Activated naive CD8-positive, alpha-beta T cell treated with anti-CD3 and anti-CD28 coated beads, Interleukin-2, amount 50 U/mL, for 16 hours (primary cell): ENCODE data around the gene CACNA2D4.

Source experiments
- DNase-seq: peaks from one replicate; pipeline ENCODE4 v3.0.0-alpha.2; 2020; ENCODE audit warnings: low read depth, low spot score

CACNA2D4 gene

GRCh38 chr12:1886396-1887008 is 31.9 kb downstream of the CACNA2D4 start:
- DNase-seq, result no peak

- no peak for DNase-seq
These were observed 32.7 kb downstream of the CACNA2D4 start for GRCh38 chr12:1885599-1886245.

GRCh38 chr12:1885082-1885596 is 33.3 kb downstream of the CACNA2D4 start:
- DNase-seq, result no peak

GRCh38 chr12:1884651-1885050 is 33.8 kb downstream of the CACNA2D4 start:
- no peak for DNase-seq

DNA sequence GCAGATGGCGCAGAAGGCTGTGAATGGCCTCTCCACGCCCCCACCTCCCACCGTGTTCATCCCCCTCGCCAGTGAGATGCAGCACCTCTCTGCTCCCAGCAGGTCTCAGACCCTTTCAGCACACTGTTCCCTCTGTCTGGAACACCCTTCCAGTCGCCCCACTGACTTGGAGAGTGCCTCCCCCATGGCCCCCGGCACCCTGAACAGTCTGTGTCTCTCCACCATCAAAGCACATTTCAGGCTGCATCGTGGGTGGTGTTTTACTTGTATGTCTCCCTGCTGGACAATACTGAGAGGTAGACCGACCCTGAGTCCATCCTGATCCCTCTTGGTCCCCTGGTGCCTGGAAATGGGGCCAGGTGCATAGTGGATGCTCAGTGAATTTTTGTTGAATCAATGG is 34.9 kb downstream of the CACNA2D4 start:
- no peak for DNase-seq

DNA sequence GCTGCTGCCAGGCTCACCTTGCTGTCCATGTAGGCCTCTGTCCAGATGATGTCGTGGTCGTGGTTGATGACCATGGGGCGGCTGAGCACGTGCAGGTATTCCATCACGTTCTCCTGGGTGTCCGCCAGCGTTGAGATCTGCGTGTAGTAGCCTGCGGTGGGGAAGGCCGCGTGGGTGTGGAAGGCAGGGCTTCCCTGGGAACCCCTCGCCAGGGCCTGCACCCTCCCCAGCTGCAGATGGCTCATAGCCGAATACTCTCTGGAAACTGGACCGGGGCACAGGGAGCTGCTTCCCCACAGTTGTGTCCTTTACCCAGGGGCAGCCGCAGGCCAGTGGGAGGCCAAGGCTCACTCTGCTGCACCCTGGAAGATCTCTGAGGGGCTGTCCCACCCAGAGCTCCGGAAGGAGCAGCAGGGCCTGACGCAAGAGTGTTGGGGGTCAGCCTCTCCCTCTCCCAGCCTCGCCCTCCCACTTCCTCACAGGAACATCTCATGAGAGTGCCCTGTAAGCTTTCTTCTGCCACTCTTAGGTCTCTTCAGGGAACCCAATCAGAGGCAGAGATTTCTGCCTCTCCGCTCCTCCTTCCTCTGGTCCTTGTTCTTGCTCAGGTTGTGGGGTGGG is 35.5 kb downstream of the CACNA2D4 start:
- DNase-seq, result no peak

- no peak for DNase-seq
These were observed 36.0 kb downstream of the CACNA2D4 start for GRCh38 chr12:1882405-1882804.

- no peak for DNase-seq
These were observed 36.5 kb downstream of the CACNA2D4 start for GRCh38 chr12:1881936-1882335.

GRCh38 chr12:1881301-1881700 is 37.2 kb downstream of the CACNA2D4 start:
- no peak for DNase-seq

- DNase-seq, result no peak
These were observed 37.6 kb downstream of the CACNA2D4 start for GRCh38 chr12:1880876-1881275.

DNA sequence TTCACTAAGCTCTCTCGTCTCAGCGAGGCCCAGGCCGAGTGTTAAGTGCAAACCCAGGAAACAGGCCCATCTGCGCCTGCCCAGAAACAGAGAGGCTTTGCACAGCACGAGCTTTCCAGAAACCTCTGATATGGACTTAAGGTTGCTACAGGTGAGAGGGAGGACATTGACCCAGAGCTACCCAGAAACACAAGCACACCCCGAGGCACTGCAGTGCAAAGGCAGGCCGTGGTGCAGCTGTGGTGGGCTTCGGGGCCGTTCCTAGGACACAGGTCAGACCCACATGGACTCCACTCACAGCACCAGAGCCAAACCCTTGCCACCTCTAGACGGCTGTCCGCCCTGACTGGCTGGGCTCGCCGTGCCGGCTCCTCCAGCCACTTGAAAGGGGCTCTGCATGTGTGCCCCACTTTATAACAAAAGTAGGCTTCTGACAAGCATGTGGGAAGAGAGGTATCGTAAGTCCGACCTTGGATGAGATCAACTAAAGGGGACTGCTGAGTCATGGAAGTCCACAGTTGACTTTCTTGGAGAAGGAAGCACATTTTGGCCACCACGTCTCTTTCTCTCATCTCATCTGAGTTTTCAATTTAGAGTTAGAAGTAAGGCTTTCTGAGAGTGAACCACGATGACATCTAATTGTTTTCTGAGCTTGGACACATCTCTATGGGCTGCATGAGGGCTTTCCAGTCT is 38.2 kb downstream of the CACNA2D4 start:
- DNase-seq, result no peak

DNA sequence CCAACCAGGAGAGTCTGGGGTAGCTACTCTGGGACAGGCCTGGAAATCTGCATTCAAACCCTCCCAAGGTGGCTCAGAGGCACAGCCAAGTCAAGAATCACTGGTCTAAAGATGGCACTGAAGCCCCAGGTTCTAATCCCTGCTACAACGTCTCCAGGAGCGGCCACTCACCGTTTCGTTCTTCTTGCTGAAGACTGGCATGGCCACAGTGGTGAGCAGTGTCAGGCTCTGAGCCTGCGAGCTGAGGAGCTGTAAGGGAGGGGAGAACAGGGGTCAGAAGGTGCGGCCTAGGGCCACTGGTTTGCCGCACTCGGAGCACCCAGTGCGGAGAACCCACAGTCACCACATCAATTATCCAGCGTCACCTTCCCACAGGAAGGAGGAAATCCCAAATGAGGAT is 38.8 kb downstream of the CACNA2D4 start:
- DNase-seq, result no peak

DNA sequence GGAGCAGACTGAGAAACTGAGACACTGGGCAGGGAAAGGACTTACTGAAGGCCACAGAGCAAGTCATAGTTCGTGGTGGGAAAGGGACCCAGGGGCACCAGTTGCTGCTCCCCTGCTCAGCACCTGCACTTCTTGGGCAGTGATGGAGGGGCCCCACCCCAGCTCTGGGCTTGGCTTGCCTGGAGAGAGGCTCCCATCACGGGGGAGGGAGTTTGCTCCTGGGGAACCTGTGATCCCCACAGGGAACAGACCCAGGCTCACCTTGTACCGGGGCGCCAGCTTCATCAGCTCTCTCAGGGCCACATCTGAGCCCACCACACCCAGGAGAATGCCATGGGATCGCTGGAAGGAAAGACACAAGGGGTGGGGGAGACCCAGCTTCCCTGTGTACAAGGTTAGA is 39.8 kb downstream of the CACNA2D4 start:
- DNase-seq, result no peak

GRCh38 chr12:1878214-1878613 is 40.2 kb downstream of the CACNA2D4 start:
- DNase-seq, result no peak

DNA sequence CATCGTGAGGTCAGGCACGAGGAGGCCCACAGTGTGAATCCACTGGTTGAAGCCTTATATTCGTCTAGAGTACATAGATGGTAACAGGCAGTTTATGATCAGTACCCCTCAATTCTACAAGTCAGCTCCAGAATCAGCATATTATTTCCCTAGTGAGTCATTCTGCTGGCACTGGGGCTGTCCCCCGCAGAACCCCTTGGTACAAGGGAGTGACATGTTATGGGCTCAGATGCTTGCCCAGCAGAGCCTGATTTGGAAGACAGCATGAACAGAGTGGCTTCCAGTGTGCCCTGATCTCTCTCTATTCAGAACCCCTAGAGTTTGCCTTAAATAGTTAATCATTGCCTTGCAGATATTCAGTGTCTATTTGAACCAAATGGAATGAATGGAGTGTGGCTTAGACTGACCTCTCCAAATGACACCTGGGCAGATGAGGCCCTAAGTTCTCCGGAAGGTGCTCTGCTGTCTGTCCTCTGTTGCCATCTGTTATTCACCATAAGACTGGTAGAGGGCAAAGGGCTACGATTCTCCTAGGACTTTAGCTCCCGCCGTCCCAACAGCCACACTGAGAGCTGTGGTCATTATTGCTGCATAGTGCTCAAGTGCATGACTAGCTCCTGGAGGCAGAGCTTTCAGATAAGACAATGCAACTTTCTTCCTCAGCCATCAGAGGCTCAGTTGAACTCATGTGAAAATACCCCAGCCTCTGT is 41.1 kb downstream of the CACNA2D4 start:
- DNase-seq, result no peak

GRCh38 chr12:1876086-1876485 is 42.4 kb downstream of the CACNA2D4 start:
- no peak for DNase-seq

DNA sequence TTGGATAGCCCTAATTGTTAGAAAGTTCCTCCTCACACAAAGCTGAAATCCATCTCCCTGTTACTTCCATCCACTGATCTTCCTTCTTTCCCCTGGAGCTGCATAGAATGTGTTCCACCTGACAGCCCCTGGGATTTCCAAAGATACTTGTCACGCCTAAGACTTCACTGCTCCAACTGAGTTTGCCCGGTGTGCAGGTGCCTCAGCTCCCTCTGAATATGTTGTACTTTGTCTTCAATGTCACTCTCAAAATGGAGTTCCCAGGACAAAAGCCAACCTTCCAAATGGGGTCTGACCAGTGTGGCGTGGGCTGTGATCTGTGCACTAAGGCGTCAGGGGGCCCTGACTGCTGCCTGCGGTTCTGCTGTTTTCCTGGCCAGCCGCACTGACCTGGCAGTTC is 42.8 kb downstream of the CACNA2D4 start:
- DNase-seq, result no peak

DNA sequence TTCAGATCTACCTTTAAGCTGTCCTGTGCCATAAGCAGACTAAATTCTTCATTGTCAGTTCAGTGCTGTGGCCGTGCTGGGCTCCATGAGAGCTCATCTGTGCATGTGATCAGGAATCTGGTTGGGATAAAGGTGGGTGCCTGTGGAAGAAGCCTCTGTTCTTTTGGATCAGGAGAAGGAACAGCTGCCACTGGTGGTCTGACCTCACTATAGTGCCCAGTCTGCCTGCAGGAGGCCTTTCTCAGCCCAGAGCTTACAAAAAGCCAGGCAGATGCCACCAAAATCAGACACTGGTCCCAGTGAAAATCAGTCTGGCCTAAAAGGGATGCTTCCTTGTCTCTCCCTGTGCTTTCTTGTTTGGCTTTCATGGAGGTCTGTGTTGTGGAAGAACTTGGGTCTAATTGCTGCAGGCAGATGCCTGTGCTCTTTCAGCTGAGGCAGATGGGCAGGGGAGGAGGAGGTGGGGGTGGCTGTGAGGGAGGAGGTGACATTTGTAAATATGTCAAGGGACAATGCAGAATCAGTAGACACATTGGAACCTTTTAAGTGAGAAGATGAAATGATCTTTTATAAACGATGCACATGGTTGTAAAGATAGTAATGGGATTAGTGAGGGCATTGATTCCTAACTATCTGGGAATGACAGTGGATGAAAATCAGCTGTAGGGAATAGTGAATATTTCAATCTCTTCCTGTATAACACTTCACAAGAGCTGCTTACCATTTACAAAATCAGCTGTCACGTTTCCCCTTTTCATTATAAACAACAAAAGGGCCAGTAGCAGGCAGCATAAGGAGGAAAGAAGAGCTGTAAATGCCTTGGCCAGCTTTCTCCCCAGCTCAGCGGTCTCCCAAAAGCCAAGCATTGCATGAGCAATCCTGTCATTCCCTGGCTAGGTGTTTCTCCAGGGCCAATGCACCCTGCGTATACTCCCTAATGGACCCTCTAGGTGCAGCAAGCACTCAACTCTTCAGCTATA is 44.6 kb downstream of the CACNA2D4 start:
- DNase-seq, result no peak

GRCh38 chr12:1872448-1872847 is 46.0 kb downstream of the CACNA2D4 start:
- no peak for DNase-seq

DNA sequence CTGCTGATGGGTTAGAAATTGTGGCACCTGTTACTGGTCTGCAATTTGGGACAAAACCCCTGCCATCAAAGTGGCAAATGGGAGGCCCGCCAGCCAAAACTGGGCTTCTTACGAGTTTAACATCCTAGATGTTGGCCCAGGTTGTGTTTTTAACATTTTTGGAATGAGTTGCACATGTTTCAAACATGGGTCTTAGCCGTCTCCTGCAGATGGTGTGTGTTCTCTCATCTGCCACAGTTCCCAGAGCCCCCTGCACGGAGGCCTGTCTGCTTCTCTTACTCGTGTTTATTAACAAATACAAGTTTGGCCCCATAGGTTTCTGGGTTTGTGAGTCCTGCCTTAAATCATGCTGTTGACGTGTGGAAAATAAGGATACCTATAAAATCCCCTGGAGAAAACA is 46.5 kb downstream of the CACNA2D4 start:
- DNase-seq, result no peak
